NCI-H1694 (cell line): ENCODE results near the gene LRFN4.
"Not testable (repeated sequence)": the region's sequence is repeated elsewhere in the genome, so short reads cannot be mapped to it uniquely, and the experiment has no call there.

Source experiments
- DNase-seq: peaks from one replicate; lab custom pipeline; 2025; lab: John Stamatoyannopoulos, UW

The LRFN4 gene

DNA sequence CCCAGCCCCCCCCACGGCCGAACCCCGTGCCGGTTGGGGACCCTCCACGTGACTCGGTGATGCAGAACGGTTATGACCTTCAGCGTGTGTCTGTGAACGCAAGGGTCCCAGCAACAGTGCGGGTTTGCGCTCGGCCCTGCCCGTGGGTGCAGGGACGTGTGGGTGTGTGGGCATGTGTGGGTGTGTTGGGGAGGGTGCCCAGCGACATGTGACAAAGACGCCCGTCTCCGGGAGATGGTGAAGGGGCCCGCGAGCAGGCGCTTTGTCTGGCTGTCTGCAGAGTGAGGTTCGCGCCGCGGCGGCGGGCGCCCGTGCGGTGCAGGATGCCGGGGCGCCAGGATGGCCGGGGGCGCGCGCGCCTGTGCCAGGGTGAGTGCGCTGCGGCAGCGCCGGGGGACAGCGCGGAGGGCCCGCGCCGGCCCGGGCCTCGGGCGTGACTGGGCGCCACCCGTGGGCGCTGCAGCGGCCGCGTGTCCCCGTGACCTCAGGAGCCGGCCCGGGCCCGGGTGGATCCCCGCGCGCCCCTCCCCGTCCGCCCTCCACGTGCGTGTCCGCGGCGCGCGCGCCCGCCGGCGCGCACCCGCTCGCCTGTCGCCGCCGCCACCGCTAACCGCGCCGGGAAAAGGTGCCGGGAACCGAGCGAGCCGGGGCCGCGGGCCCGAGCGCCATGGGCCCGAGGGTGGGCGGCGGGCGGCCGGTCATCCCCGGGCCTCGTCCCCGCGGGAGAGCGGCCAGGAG lies at the start of gene LRFN4:
LRFN4 (plus strand) TSS at position 569 of the 738 bp plus-strand sequence. CDS start 681 bp downstream, outside the sequence.
- DNase-seq = no peak

DNA sequence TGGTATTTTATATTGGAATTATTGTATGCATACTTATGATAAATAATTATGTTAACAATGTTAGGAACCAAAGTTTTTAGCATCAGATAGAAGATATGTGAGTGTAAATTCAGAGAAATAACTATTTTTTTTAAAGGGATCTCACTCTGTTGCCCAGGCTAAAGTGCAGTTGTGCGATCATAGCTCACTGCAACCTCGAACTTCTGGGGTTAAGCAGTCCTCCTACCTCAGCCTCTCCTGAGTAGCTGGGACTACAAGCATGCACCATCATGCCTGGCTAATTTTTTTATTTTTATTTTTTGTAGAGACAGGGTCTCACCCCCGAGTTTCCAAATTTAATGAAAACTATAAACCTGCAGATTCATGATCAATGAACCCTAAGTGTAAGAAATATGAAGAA lies 47.3 kb upstream of the LRFN4 start:
- DNase-seq = no peak

DNA sequence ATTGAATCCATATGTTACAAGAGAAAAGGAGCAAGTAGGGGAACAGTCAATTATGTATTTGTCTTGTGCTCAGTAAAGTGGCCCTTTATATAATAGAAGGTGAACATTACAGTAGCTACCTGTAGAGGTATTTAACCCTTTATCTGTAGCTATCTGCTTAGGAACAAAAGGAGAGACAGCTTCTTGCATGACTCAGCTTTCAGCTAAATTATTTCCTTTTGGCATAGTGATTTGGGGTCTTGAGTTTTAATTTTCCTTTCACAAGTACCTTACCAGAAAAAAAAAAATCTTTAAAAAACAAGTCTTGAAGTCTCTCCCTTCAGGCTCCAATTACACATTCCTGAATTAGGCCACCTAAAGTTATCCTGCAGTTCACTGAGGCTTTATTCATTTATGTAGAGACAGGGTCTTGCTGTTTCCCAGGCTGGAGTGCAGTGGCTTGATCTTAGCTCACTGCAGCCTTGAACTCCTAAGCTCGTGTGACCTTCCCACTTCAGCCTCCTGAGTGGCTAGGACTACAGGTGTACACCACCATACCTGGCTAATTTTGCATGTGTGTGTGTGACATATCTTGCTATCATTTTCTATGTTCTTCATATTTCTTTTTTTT lies 46.2 kb upstream of the LRFN4 start:
- DNase-seq = no peak

DNA sequence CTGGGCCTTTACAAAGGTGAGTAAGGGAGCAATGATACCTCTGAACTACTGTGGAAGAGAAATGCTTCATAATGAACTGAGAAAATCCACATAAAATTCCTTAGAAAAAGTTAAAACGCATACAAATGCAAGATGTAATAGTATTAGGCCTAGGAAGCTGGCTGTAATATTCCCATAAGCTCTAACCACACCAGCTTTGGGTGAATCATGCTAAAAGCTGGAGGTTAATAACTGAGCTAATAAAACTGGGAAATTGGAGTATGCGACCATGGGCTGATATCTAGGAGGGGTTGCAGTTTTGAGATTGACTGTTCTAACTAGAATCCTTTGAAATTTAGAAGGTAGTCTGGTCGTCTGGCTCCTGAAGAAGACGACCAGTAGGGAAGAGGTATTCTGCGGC lies 42.2 kb upstream of the LRFN4 start:
- no peak for DNase-seq

DNA sequence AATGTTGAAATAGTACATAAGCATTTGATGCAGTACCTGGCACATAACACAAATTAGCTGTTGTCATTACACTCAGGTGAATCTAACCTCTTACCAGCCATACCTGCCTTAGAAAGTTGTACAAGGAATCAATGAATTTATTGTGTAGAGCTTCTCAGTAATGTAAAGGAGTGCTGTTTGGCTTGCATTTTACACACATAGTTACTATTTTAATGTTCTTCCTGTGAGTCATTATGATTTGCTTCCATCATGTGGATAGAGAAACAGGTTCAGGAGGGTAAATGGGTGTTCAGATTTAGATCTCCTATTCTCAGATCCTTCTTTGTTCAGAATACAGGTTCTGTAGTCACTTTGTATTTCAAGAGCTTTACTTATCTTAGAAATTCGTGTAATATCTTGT lies 41.2 kb upstream of the LRFN4 start:
- no peak for DNase-seq

DNA sequence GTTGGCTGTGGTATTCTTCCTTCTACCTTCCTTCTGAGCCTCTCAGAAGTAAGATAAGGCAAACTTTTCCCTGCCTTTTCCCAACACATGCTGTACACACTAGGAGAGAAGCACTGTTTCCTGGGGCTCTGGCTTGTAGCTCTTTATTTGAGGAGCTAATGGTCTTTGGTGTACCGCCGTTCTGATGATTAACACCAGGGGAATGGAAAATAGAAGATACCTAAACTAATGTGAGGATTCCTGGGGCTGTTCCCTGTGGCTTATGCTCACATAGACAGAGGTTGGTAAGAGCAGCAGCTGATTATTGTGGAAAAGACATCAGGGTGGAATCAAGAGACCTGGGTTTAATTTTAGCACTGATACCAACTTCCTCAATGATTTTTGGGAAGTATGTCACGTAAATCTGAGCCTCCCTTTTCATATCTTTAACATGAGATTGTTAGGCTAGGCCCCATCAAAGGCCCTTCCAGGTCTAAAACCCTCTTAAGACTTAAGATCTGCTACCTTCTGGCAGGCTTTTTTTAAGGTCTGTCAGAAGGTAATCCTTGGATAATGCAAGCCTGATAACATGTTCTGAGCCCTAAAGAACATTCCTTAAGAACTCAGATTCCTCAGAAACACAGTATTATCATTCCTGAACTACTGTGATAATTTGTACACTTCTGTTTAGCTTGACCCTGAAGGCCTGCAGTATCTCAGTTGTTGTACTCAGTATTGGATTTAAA lies 38.5 kb upstream of the LRFN4 start:
- no peak for DNase-seq

DNA sequence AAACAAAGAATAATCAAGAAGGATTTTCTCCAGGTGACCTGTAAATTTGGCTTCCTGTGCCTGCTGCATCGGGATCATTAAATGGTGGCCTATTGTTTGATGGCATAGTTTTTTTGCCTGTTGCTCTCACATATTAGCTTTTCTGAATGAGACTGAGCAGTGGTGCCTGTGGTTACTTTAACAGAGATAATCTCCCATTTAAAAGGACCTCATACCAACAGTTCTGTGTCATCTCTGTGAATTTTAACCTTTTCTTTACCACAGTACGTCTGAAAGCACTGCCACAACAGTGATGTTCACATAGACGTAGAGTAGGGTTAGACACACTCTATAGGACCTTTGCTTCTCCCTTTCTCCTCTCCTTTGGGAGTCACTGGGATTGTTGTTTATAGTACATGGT lies 36.5 kb upstream of the LRFN4 start:
- no peak for DNase-seq

DNA sequence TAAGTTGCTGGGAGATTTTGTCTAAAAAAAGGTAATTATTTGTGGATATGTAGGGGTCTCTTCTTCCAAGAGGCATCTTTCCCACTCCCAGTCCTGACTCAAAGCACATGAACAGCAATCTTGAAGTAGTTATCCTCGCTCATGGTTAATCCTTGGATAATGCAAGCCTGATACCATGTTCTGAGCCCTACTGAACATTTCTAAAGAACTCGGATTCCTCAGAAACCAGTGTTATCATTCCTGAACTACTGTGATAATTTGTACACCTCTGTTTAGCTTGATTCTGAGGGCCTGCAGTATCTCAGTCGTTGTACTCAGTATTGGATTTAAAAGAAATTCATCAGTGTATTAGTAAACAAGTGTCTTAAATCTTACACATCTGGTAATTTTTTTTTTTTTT lies 36.0 kb upstream of the LRFN4 start:
- DNase-seq = no peak

DNA sequence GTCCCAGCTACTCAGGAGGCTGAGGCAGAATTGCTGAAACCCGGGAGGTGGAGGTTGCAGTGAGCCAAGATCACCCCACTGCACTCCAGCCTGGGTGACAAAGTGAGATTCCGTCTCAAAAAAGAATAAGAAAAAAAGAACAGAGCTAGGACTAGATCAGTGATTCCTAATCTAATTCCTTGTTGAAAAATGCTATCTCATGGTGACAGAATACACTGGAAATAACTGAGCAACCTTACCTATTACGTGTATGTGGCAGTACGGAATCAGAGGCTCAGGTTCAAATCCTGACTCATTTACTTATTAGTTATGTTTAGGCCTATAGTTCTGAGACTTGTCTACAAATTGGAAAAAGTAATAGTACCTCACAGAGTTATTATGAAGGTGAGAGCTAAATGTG lies 33.2 kb upstream of the LRFN4 start:
- no peak for DNase-seq

DNA sequence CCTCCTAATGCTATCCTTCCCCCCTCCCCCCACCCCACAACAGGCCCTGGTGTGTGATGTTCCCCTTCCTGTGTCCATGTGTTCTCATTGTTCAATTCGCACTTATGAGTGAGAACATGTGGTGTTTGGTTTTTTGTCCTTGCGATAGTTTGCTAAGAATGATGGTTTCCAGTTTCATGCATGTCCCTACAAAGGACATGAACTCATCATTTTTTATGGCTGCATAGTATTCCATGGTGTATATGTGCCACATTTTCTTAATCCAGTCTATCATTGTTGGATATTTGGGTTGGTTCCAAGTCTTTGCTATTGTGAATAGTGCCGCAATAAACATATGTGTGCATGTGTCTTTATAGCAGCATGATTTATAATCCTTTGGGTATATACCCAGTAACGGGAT lies 32.3 kb upstream of the LRFN4 start:
- DNase-seq = not testable (repeated sequence)

DNA sequence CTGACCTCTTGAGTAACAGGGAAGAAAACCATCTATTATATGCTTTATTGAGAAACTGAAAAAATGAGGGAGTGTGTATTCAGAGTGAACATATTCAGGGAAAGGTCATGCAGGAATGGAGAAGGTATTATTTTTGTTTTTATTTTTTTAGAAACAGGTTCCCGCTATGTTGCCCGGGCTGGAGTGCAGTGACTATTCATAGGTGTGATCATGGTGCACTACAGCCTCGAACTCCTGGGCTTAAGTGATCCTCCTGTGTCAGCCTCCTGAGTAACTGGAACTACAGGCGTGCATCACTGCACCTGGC lies 22.4 kb upstream of the LRFN4 start:
- no peak for DNase-seq

DNA sequence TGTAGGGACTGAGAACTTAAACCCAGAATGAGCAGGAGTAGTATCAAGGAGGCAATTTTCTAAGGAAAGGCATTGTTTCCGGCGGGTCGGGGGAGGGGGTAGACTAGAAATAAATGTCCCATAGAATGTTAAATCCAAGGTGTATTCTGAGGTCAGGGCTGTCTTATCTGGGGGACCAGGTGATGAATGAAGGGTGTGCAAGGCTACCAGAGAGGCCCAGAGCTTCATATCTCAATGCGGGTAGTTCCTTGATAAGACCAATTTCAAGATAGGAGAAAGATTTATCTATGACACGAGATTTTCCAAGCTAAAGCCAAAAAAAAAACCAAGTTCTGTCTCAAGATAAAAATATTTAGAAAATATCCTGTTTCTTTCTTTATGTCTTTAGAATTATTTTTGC lies 21.9 kb upstream of the LRFN4 start:
- DNase-seq = no peak

DNA sequence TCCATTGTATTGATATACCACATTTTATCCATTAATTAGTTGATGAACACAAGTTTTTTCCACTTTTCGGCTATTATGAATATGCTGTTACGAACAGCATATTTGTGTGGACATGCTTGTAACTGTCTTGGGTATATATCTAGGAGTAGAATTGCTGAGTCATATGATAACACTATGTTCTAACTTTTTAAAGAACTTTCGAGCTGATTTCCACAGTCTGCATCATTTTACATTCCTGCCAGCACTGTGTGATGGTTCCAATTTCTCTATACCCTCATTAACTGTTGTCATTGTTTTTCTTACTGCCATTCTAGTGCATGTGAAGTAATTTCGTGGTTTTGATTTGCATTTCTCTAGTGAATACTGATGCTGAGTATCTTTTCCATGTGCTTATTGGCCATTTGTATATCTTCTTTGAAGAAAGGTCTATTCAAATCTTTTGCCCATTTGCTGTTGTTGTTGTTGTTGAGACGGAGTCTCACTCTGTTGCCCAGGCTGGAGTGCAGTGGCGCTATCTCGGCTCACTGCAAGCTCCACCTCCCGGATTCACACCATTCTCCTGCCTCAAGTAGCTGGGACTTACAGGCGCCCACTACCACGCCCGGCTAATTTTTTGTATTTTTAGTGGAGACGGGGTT lies 21.0 kb upstream of the LRFN4 start:
- no peak for DNase-seq

DNA sequence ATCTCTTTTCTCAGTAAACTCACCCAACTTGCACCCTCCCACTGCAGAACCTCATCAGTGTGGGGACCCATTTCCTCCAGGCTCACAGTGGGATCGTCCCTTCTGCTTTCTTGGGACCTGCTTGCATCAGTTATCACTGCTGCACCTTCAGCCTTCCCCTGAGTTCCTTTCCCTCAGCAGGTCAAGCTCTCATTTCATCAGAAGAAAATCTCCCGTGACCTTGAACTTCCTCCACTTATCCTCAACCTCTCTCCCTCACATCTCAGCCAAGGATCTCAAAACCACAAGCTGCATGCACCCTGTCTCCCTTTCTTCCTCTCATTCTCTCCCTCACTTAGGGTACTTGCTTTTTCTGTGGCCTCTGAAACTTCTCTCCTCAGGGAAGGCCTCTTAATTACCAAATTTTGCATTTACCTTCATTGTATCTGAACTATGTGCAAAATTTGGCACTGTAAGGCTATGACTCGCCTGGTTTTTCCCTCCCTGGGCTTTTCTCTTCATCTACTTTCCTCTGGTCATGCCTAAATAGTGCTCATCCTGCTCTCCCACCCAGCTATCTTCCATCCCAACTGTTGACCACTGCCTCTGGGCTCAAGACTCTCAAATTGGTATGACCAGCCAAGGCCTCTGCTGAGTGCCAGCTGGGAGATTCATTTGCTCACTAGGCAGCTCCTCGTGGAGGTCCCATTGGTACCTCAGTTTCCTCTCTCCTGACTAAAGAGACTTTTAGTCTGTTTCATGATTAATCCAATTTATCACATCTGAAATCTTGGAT lies 16.4 kb upstream of the LRFN4 start:
- DNase-seq = no peak

DNA sequence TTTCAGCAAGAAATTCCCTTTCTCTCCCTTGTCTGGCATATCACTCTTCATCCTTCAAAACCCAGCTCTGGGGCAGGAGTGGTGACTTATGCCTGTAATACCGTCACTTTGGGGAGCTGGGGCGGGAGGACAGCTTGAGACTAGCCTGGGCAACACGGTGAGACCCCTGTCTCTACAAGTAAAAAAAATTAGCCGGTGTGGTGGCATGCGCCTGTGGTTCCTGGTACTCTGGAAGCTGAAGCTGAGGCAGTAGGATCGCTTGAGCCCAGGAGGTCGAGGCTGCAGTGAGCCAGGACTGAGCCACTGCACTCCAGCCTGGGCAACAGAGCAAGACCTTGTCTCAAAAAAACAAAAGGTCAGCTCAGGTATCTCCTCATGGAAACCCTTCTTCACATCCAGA lies 15.0 kb upstream of the LRFN4 start:
- no peak for DNase-seq

DNA sequence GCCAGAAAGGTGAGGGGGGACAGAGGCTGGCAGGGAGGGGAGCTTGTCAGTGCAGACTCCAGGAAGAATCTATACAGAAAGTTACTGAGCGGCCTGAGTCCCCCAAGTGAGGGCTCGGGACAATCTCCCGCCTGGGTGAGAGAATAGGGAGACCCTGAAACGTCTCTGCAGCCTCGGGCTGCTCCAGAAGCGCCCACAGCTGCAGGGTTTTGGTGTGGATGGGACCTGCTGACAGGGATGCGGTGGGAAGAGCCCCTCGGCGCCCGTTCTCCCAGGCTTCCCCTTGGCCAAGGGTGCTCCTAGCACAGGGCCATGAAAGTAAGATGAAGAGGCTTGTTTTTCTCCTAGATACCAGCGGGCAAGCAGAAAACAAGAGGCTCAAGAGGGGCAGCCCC lies 14.4 kb upstream of the LRFN4 start:
- DNase-seq = no peak

DNA sequence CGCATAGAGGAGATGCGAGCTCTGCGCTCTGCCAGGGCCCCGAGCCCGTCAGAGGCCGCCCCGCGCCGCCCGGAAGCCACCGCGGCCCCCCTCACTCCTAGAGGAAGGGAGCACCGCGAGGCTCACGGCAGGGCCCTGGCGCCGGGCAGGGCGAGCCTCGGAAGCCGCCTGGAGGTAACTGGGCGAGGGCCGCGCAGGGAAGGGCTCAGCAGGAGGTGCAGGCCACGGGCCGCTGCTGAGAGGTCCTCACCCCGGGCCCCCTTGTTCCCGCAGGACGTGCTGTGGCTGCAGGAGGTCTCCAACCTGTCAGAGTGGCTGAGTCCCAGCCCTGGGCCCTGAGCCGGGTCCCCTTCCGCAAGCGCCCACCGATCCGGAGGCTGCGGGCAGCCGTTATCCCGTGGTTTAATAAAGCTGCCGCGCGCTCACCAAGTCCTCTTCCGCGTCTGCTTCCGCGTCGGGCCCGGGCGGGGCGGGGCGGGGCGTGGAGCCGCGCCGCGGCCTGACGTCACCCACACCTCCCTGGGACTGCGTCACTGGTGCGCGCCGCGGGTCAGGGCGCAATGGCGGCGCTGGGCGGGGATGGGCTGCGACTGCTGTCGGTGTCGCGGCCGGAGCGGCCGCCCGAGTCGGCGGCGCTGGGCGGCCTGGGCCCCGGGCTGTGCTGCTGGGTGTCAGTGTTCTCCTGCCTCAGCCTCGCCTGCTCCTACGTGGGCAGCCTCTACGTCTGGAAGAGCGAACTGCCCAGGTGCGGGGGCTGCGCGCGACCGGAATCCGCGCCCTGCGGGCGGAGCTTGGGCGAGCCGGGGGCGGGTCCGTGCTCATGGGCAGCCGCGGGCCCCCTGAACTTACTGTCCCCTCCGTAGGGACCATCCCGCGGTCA lies 13.7 kb upstream of the LRFN4 start, which contains the start of gene RCE1:
RCE1 (plus strand) TSS at position 546 of the 880 bp plus-strand sequence; CDS start at position 561, 15 bp downstream.
- DNase-seq = peak; percentile 38

DNA sequence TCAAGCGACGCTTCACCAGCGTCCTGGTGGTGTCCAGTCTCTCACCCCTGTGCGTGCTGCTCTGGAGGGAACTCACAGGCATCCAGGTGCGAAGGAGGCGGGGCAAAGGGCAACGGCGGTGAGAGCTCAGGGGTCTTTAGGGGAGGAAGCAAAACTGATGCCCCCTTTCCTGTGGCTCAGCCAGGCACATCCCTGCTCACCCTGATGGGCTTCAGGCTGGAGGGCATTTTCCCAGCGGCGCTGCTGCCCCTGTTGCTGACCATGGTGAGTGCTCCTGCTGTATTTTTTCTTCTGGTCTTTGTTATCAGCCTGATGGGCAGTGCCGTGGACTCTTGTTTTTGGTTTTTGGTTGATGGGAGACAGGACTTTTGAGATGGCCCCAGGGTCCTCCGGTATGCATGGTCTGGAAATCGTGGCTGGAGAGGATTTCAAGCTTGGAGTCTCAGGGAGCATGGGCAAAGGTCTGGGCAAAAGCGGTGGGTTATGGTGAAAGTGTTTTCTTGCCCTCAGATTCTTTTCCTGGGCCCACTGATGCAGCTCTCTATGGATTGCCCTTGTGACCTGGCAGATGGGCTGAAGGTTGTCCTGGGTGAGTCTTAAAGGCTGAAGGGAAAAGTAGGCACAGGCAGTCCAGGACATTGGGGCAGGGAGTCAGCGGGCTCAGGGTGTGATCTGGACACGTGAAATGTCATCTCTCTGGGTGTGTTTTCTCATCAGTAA lies 12.9 kb upstream of the LRFN4 start:
- no peak for DNase-seq

DNA sequence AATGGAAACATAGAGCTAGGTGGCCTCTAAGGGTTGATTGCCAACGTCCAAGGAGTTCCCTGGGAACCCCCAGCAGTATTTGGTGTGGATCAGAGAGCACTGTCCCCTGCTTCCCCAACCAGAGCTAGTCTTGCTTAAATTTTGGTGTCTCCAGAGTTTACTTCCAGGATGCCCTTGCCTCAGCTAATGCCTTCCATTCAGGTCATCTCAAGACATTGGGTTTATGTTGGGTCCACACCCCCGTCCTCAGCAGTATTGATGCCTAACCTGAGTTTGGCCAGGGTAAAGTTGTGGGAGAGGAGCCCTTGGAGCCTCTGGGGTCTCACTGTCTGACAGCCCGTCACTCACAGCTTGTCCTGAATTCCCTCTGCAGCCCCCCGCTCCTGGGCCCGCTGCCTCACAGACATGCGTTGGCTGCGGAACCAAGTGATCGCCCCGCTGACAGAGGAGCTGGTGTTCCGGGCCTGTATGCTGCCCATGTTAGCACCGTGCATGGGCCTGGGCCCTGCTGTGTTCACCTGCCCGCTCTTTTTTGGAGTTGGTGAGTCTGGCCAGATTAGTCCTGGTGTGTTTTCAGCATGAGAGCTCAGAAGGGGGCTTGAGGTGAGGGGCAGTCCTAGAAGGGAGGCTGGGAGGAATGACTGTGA lies 12.2 kb upstream of the LRFN4 start:
- DNase-seq = no peak
